A549 treated with Hydrocortisone at 1 μM for 4 hours (cell line): ENCODE data around the gene ADAMTSL3. TPM values are rescaled to one million over a fixed set of nuclear protein-coding genes. Genes with fewer than 3 reads are reported as not detected.

Source experiments
- total RNA-seq: library from RNA; stranded (reverse); fragments of 200-300 nt; extraction: Qiagen RNA extraction; gene quantifications from 5 replicates; pipeline ENCODE4 v1.2.3, GENCODE V29; 2022

ADAMTSL3 gene
- 0.22 to 0.70 TPM (median 0.32 TPM) in 5 replicates for total RNA-seq

GRCh38 chr15:83653639-83654378 is at the start of gene ADAMTSL3:
Gene ADAMTSL3 (plus strand): TSS chr15:83654123. CDS start chr15:83655762, 1,639 bp downstream.

Other genes starting within 250 kb of the ADAMTSL3 start
- 0.38 to 0.75 TPM (median 0.61 TPM) in 5 replicates for gene SH3GL3, start 206.8 kb upstream of the ADAMTSL3 start, total RNA-seq